Left renal cortex interstitium (tissue), 4 donors: ENCODE measurements around the gene KCNK3. TPM values are rescaled to one million over a fixed set of nuclear protein-coding genes. Genes with fewer than 3 reads are reported as not detected.

Source experiments
- DNase-seq, 4 donors: peaks; one replicate each; pipeline ENCODE4 v3.0.0-alpha.2; 2013; ENCODE audit warnings: low read depth in 4 of 4, low spot score in 2 of 4, missing footprints in 1 of 4
- polyA plus RNA-seq, 4 donors: library from polyadenylated mRNA; unstranded; fragments of 120-200 nt; gene quantifications; one replicate each; pipeline ENCODE4 v1.2.1, GENCODE V29; 2013; ENCODE audit not compliant: insufficient read length in 4 of 4

Gene KCNK3
- polyA plus RNA-seq, 4 donors = 1.1 to 3.6 (median 2.0) TPM

- DNase-seq = no peak
These were observed 32.4 kb downstream of the KCNK3 start for GRCh38 chr2:26724784-26725520.

DNA sequence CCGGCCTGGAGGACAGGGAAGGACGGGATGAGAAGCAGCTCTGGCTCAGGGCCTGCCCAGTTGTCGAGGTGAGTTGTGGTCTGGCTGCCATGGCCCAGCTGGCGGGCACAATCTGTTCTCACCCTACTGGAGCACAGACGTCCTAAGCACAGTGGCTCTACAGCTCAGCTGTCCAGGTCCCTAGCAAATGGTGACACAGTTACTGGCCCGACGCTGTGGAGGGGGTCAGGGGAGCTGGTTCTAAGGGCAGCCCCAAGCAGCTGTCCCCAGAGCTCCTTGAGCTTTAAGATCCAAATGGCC, 32.9 kb downstream of the KCNK3 start:
- no peak for DNase-seq

DNA sequence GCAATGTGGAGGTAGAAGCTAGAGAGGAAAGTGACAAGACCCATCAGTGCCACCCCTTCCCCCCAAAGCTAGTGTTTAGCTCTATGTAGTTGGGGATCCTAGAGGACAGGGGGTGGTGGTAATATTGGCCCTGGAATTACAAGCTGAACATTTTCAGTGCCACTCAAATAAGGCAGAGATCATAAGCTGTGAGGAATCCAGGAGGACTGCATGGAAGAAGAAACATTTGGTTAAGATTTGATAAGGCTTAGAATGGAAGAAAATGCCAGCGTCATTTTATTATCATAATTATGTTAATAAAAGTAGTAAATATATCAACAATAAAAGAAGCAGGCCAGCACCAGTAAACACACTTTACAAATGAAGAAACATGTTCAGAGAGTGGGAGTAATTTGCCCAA, 33.7 kb downstream of the KCNK3 start:
- no peak for DNase-seq

- DNase-seq = no peak
These were observed 35.4 kb downstream of the KCNK3 start for GRCh38 chr2:26727641-26728561.

GRCh38 chr2:26729311-26729710, 36.8 kb downstream of the KCNK3 start:
- no peak for DNase-seq

- DNase-seq = no peak
These were observed 38.2 kb downstream of the KCNK3 start for GRCh38 chr2:26730549-26731344.

DNA sequence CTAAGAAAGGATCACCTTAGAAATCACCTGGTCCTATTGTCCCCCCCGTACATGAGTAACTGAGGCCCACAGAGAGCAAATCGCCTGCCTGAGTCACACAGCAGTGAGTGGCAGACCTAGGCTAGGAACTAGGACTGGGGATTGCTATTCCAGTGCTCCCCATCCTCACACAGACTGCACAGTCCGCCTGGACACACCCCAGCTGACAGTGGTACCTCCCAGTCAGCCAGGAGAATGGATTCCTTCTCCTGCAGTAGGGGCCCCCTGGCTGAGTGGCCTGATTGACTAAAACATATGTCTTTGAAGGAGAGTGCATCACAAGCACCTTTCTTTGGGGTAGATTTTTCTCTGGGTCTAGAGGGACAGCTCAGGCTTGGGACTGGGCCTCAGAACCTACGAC, 39.2 kb downstream of the KCNK3 start:
- DNase-seq = no peak

DNA sequence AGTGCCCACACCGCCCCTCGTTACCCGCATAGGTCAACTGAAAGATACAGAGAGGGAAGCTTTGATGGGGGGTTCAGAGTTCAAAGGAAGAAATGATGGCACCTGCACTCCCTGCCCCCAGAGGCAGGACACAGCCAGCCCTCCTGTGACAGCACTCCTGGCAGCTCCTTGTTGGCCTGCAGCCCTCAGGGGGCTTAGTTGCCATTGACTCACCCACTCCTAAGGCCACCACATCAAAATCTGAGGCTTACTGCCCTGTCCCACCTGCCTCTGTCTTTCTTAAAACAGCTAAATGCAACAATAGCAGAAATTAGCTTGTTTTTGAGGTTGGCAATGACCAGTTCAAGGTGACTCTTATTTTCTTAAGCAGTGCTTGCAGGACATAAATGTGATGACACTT, 39.9 kb downstream of the KCNK3 start:
- DNase-seq = no peak

DNA sequence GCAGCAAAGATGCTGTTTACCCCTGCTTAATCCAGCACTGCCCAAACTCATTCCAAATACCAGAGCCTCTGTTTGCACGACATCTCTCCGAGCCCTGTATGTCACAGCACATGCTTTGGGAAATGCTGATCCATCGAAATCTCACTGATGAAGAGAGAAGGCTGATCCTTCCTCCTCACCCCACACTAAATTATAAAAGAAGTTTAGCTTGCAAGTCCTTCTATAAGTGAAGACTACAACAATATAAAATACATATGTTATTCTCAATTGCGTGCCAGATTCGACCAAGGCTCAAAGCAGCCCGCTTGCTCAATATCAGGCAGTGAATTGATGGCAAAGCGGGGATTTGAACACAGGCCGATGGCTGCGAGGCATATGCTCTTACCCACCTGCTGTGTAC, 40.9 kb downstream of the KCNK3 start:
- DNase-seq = no peak

GRCh38 chr2:26735097-26735496, 42.6 kb downstream of the KCNK3 start:
- no peak for DNase-seq

DNA sequence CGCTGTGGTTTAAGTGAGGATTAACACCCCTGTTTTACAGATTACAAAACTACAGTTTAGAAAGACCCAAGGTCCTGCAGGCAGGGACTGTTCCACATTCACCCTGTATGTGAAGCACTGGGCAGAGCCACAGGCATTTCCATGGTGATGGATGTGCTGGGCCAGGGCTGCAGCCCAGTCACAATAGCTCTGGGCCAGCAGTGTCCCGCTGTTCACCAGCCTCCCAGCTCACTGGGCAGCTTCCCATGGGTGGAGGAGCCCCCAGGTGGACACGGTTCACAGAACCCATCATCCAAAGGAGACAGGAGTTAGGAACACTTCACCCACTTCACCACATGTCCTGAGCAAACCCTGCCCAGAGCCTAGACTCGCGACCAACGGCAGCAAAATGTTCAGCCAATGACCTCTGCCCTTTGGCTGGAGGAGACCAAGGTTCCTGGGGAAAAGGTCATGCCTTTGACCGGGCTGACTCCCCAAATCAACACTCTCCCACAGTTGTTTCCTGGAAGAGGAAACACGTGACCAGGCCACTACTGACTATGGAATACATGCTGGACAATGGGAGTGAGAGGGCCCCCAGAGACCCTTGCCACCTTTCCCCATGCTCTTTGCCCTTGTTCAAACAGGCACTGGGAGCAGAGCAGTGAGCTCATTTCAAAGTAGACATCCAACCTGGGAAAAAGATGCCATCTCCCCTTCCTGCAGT, 43.5 kb downstream of the KCNK3 start:
- no peak for DNase-seq

DNA sequence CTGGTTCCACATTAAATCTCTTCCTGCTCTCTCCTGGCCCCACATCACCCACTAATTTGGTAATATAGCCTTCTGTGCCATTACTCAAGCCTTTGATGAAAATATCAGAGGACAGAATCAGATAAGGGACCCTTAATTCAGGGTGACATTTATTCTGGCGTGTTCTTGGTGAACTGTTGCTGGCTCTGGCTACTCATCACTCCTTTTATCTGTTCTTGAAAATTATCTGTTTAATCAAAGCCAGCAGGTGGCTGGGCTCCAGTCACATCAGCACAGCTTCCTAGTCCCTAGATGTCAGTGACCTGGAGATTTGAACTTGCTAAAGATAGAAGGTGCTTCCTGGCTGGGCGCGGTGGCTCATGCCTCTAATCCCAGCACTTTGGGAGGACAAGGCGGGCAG, 44.7 kb downstream of the KCNK3 start:
- DNase-seq = no peak

DNA sequence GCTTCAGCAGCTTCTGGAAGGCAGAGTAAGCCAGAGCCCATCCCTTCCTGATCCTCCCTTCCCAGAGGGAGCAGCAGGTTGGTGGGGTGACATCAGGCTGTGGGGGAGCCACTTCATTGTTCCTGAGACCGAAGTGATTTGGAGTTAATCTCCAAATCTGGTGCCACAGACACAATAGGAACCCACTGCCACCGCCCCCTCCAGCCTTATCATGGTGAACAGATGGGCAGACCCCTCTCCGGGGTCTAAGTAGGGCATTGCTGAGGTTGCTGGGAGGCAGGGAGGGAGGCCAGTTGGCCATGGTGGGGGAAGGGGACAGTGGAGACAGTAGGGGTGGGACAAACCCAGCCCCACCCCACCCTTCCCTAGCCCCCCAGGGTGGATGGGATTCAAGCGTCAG, 46.0 kb downstream of the KCNK3 start:
- no peak for DNase-seq

DNA sequence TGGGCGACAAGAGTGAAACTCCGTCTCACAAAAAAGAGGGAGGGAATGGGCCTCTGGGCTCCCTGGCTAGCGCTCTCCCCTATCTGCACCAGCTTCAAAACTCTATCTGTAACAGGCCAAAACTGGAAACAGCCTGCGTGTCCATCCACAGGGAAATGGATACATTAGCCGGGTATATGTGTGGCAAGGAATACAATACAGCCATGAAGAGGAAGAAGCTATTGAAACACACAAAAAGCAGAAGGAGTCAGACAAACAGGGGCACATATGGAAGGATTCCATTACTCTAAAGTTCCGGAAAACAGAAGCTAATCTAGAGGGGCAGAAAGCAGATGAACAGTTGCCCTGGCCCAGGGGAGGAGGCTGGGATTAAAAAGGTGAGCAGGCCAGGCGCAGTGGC, 47.0 kb downstream of the KCNK3 start:
- no peak for DNase-seq

- no peak for DNase-seq
These were observed 47.8 kb downstream of the KCNK3 start for GRCh38 chr2:26740346-26740745.

GRCh38 chr2:26740890-26741302, 48.4 kb downstream of the KCNK3 start:
- no peak for DNase-seq

DNA sequence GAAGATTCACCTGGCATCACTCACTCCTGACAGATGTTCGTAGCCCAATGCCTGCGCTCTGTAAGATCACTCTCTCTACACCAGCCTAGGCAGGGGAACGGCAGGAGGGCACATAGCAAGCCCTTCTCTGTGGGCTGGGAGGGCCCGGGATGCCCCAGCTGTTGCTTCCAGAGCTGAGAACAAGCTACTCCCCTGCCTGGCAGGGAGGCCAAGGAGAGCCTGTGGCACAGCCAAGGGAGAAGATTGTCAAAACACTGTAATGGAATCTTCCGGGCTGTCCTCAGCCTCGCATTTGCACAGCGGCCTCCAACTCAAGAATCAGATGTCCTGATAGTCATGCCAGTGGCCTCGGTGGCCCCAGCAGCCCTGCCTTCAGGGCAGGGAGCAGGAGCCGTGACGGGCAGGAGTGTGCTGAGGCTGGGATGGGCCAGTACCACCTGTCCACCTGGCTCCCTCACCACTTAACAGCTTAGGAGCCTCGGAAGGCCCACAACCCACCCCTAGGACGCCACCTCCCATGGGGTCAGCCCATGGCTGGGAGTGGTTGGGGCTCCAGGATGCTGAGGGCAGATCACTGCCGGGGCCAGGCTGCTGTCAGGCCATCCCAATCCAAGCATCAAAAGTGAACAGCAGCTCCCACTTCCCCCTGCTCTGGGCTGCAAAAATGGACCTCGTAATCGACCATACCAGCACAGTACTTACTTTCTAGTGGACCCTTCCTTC, 49.7 kb downstream of the KCNK3 start:
- no peak for DNase-seq

GRCh38 chr2:26743852-26744251, 51.3 kb downstream of the KCNK3 start:
- no peak for DNase-seq

DNA sequence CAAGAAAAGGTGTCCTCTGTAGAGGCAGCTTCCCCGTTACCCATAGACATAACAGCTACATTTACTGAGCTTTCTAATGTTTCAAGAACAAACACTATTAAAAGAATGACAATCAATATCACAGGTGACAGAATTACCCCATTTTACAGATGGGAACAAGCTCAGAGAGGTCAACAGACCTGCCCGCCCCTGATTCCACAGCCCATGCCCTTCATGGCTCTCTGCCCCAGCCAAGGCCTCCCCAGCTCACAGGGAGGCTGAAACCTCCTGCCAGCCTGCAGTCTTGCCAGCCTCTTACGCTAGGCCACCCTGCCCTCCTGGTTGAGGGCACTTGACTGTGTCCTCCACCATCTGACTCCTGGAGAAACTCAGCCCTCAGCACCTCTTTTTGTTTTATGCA, 52.4 kb downstream of the KCNK3 start:
- no peak for DNase-seq
